Memory B cell (primary cell): ENCODE results near the gene MRAS.
"Not testable (repeated sequence)": the region's sequence is repeated elsewhere in the genome, so short reads cannot be mapped to it uniquely, and the experiment has no call there.

Experiments used
- ATAC-seq: fragments of 150-1000 bp; cut with Tn5 transposase; 2 replicates; pipeline ENCODE4 v1.10.0; 2021; ENCODE audit warnings: low read depth, mild to moderate bottlenecking, moderate library complexity
- DNase-seq, 2 donors: peaks; one replicate each; pipeline ENCODE4 v3.0.0; 2022; ENCODE audit warnings: low spot score in 2 of 2
- H3K27ac Mint-ChIP-seq: one replicate; pipeline ENCODE4 v1.8.0; 2022; ENCODE audit warnings: mild to moderate bottlenecking, moderate library complexity, mixed read lengths
- H3K27me3 Mint-ChIP-seq: one replicate; pipeline ENCODE4 v1.8.0; 2022; ENCODE audit warnings: mixed read lengths
- H3K36me3 Mint-ChIP-seq: one replicate; pipeline ENCODE4 v1.8.0; 2022; ENCODE audit warnings: mild to moderate bottlenecking, mixed read lengths
- H3K4me1 Mint-ChIP-seq: one replicate; pipeline ENCODE4 v1.8.0; 2022; ENCODE audit warnings: mixed read lengths
- H3K4me3 Mint-ChIP-seq: one replicate; pipeline ENCODE4 v1.8.0; 2022; ENCODE audit warnings: mild to moderate bottlenecking, moderate library complexity, mixed read lengths
- H3K9me3 Mint-ChIP-seq: one replicate; pipeline ENCODE4 v1.8.0; 2022; ENCODE audit warnings: mixed read lengths

Gene MRAS

DNA sequence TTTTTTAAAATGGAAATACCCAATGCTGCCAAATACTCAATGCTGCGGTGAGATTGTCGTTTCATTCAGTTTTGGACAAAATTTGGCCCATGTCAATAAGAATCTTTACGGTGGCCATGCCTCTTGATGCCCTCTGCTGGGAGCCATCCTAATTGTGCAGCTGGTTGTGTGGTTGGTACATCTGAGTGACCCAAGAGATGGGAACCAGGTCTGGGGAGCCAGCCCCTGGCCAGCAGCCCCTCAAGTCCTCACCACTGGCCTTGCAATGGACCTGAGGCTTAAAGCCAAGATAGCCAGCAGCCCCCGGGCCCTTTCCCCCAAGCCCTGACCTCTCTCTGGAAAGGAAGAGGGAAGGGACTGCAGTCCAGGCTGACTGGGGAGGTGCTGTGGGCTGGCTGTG is 49.6 kb downstream of the MRAS start:
- Mint-ChIP-seq H3K36me3 (no peaks in the 10 kb centered on the region), H3K27ac (no peak overlapping the region), H3K9me3 (no peaks in the 10 kb centered on the region), H3K4me1 (no peaks in the 10 kb centered on the region), H3K4me3 (no peak overlapping the region), H3K27me3 (peaks cover 15% of the 10 kb centered on the region)
- DNase-seq, result no peak
- no peak for ATAC-seq

DNA sequence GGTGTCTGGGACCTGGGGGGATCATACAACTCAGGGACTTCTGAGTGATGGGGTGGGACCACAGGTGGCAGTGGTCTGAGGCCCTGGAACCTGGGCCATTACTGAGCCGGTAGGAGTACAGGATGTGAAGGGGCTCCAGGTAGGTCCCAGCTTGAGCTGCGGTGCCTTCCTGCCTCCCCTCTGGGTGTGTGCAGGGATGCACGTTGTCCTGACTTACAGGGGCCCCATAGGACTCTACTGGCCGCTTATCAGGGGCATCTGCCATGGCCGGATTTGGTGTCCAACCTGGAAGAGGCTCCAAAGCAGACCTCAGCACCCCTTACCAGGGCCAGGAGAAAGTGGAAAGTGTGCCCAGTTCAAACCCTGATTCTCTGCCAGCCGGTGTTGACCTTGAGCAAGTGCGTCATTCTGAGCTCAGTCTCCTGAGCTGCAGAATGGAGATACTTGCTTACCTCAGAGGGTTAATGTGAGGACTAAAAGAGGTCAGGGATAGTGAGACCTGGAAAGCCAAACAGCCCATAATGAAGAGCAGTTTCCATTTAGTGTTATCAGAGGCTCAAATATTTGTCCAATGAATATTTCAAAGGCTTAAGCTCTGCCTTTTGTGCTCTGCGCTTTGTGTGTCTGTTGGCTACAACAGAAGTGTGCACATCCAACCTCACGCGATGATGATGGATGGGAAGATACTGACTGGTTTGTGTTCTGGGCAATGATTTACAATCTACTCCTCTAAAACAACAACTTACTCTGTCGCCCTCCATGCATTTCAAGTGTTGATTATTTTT is 50.6 kb downstream of the MRAS start:
- no peak for DNase-seq
- H3K9me3 Mint-ChIP-seq, result no peaks in the 10 kb centered on the region
- H3K4me1 Mint-ChIP-seq, result no peaks in the 10 kb centered on the region
- no peak overlapping the region for H3K27ac Mint-ChIP-seq
- no peak for ATAC-seq
- H3K4me3 Mint-ChIP-seq, result no peak overlapping the region
- no peaks in the 10 kb centered on the region for H3K36me3 Mint-ChIP-seq
- peaks cover 15% of the 10 kb centered on the region for H3K27me3 Mint-ChIP-seq

DNA sequence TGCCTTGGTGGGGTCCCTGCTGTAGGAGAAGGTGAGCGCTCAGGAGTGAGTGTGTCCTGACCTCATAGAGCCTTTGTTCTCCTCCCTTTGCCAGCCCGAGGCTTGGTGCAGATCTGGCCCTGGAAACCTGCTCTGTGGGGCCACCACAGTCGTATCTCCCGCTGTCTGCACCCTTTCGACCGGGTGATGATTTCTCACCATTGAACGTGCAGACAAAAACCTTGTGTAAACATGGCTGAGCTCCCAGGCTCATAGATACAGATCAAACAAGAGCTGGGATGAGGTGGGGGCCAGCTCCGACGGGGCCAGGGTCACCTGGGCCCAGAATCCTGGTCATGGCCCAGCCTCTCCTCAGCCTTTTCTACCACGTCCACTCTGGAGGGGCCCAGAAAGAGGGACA is 51.4 kb downstream of the MRAS start:
- no peak overlapping the region for H3K4me3 Mint-ChIP-seq
- no peak overlapping the region for H3K27ac Mint-ChIP-seq
- no peaks in the 10 kb centered on the region for H3K36me3 Mint-ChIP-seq
- no peaks in the 10 kb centered on the region for H3K4me1 Mint-ChIP-seq
- peaks cover 16% of the 10 kb centered on the region for H3K27me3 Mint-ChIP-seq
- no peak for DNase-seq
- ATAC-seq, result no peak
- H3K9me3 Mint-ChIP-seq, result no peaks in the 10 kb centered on the region

DNA sequence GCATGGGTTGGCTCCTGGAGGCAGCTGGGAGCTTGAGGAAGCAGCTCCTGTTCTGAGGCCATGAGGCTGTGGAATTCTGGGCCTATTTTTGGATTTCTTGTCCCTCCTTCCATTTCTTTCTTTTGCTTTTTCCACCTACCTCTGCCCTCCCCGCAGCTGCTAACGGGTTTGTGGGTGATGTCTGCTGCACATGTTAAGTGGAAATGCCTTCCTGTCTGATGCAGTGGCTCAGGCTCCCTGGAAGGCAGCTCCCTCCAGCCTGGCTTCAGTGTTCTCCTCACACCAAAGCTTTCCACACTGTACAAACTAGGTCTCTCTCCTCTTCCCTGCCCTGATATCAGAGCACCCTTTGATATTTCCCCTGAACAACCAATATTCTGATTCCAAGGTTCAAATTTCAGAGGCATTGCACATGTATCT is 52.3 kb downstream of the MRAS start:
- no peak for ATAC-seq
- no peaks in the 10 kb centered on the region for H3K4me1 Mint-ChIP-seq
- no peak overlapping the region for H3K4me3 Mint-ChIP-seq
- H3K27ac Mint-ChIP-seq, result no peak overlapping the region
- no peak for DNase-seq
- peaks cover 12% of the 10 kb centered on the region for H3K27me3 Mint-ChIP-seq
- H3K9me3 Mint-ChIP-seq, result no peaks in the 10 kb centered on the region
- H3K36me3 Mint-ChIP-seq, result no peaks in the 10 kb centered on the region

DNA sequence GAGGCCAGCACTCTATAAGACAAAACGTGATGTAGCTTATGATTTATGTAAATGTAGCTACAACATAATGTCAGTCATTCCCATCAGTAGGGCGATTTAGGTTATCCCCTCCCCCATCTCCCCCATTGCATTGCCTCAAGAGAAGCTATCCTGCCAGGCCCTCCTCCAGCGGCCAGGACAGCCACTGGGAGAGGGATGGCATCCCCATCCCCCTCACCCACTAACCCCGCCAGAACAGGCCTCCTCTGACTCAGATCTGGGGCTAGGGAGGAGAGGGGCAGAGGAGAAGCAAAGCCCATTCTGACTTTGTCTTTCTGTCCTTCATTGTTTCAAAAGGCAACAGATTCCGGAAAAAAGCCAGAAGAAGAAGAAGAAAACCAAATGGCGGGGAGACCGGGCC is 53.5 kb downstream of the MRAS start:
- no peaks in the 10 kb centered on the region for H3K9me3 Mint-ChIP-seq
- H3K4me1 Mint-ChIP-seq, result no peaks in the 10 kb centered on the region
- H3K27ac Mint-ChIP-seq, result no peak overlapping the region
- peaks cover 10% of the 10 kb centered on the region for H3K27me3 Mint-ChIP-seq
- DNase-seq, result no peak
- ATAC-seq, result no peak
- H3K36me3 Mint-ChIP-seq, result no peaks in the 10 kb centered on the region
- no peak overlapping the region for H3K4me3 Mint-ChIP-seq

DNA sequence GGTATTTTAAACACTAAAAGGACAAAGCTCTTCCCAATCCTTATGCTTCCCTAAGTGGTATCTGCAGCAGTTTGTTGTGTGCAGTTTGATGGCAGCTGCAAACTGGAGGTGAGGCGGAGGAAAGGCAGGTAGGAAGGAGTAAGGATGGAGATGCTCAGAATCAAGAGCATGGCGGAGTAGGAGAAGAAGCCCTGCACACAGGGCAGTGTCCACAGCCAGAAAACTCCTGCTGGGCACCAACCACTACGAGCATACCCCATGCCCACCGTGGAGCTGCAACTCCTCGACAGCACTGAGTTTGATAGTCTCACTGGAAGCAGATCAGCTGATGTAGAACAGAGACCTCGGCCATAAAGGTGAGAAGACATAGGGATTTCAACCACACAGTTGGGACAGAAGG is 55.7 kb downstream of the MRAS start:
- Mint-ChIP-seq H3K27ac (no peak overlapping the region), H3K4me3 (no peak overlapping the region), H3K27me3 (peaks cover 16% of the 10 kb centered on the region), H3K36me3 (no peaks in the 10 kb centered on the region), H3K9me3 (no peaks in the 10 kb centered on the region), H3K4me1 (no peaks in the 10 kb centered on the region)
- no peak for ATAC-seq
- DNase-seq, result no peak

DNA sequence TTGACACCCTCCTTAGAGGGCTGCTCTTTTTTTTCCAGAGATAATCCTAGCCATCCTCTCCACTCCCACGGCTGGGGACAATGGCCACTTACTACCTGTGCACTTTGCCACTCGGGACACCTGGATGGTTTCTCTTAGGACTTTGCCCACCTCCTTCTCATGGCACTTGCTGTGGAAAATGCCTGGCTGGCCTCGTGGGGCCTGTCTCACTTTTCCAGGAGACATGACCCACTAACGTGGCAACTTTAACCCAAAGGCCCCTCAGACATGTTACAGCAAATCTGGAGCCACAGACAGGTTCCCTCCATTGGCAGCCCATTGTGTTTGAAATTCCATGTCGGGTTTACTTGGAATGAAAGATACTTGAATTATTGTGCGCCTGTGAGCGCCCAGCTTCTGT is 56.6 kb downstream of the MRAS start:
- peaks cover 16% of the 10 kb centered on the region for H3K27me3 Mint-ChIP-seq
- no peak for DNase-seq
- H3K36me3 Mint-ChIP-seq, result no peaks in the 10 kb centered on the region
- no peak overlapping the region for H3K4me3 Mint-ChIP-seq
- no peak for ATAC-seq
- no peaks in the 10 kb centered on the region for H3K4me1 Mint-ChIP-seq
- H3K9me3 Mint-ChIP-seq, result no peaks in the 10 kb centered on the region
- no peak overlapping the region for H3K27ac Mint-ChIP-seq

DNA sequence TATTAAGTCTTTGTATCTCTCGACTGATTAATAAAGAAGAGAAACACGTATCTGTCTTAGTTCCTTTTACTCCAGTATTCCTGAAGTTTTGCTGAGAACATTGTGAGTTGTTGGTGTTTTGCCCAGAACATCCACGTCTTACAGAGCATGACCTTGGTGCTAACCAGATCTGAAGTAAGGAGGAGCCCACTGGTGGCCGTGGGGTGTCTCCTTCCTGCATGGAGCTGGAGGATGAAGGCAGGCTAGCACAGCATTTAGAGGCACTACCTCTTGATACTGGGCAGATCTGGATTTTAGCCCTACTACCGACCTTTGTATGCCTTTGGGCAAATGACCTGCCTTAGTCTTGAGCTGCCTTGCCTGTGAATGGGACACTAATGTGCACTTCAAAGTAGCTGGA is 57.1 kb downstream of the MRAS start:
- H3K27me3 Mint-ChIP-seq, result peaks cover 16% of the 10 kb centered on the region
- ATAC-seq (no peak), DNase-seq (no peak)
- no peaks in the 10 kb centered on the region for H3K9me3 Mint-ChIP-seq
- no peaks in the 10 kb centered on the region for H3K36me3 Mint-ChIP-seq
- H3K4me3 Mint-ChIP-seq, result no peak overlapping the region
- no peaks in the 10 kb centered on the region for H3K4me1 Mint-ChIP-seq
- no peak overlapping the region for H3K27ac Mint-ChIP-seq

DNA sequence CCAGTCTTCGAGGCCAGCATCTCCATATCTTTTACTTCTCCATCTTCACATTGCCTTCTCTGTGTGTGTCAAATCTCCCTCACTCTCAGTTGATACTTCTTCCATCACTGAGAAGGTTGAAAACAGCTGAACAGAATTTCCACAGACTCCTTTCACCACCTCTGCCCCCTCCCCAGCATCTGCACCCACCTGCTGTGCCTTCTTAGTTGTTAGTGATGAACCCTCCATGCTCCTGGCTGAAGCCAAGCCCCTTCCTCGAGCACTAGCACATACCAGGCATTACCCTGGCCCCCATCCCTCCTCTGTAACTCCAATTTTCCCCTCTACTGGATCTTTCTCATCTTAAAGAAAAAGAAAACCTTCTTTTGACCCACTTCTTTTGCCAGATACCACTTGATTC is 58.2 kb downstream of the MRAS start:
- Mint-ChIP-seq H3K4me1 (no peaks in the 10 kb centered on the region), H3K4me3 (no peak overlapping the region), H3K9me3 (no peaks in the 10 kb centered on the region), H3K27me3 (peaks cover 15% of the 10 kb centered on the region), H3K36me3 (no peaks in the 10 kb centered on the region), H3K27ac (no peak overlapping the region)
- DNase-seq (no peak), ATAC-seq (no peak)

DNA sequence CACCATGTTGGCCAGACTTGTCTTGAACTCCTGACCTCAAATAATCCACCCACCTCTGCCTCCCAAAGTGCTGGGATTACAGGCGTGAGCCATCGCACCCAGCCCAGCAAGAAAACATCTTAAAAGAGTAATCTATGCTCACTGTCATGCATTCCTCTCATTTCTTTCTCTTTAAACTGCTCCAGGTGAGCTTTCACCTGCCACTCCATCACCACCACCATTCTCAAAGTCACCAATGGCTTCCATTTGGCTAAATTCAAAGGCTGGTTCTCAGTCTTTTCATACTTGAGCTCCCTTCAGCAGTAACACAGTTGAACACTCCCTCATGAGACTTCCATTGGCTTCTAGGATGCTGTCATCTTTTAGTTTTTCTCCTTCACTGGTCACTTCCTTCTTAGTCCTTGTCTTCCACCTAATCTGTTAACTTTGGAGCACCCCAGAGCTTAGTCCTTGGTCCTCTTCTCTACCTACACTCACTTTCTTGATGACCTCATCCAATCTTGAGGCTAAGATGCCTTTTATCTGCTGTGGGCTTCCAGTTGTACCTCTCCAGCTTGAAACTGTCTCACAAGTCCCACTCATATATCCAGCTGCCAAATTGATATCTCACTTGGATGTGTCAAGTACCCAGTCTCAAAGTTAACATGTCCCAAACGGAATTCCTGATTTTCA is 59.0 kb downstream of the MRAS start:
- Mint-ChIP-seq H3K27ac (no peak overlapping the region), H3K4me3 (no peak overlapping the region), H3K4me1 (no peaks in the 10 kb centered on the region), H3K27me3 (peaks cover 18% of the 10 kb centered on the region), H3K36me3 (no peaks in the 10 kb centered on the region), H3K9me3 (no peaks in the 10 kb centered on the region)
- ATAC-seq (no peak), DNase-seq (no peak)

DNA sequence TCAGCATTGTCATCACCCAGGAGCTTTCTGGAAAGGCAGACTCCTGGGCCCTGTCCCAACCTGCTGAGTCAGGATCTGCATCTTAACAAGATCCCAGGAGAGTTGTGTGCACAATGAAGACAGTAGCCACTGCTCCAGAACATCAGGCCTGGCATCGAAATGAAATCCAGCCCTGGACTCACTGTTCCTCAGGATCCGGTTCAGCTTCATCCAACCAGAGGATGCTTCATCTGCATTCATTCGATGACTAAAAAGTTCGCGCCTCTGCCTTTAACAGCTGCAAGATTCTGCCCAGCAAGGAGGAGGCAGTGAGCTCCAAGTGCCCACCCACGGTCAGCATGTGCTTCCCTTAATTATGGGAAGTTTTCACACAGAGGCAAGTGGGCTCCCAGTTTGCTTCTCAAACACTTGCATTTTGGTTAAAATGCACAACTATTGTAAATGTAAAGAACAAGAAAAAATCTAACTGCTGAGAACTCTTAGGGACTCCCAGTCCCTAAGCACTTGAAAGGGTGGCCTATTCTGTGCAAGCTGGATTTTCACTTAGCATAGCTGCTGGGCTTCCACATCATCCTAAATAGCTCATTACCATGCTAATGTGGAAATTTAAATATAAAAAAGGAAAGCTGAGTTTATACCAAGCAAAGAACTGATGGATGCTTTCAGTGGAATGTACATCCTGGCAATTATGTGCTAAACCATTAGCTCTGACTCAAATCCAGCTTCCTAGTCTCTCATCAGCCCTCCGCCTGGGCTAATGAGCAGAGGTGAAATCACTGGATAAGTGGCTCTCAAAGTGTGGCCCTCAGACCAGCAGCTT is 60.6 kb downstream of the MRAS start:
- Mint-ChIP-seq H3K4me3 (no peak overlapping the region), H3K4me1 (no peaks in the 10 kb centered on the region), H3K36me3 (no peaks in the 10 kb centered on the region), H3K27me3 (peaks cover 18% of the 10 kb centered on the region), H3K9me3 (no peaks in the 10 kb centered on the region), H3K27ac (no peak overlapping the region)
- no peak for DNase-seq
- ATAC-seq, result no peak

DNA sequence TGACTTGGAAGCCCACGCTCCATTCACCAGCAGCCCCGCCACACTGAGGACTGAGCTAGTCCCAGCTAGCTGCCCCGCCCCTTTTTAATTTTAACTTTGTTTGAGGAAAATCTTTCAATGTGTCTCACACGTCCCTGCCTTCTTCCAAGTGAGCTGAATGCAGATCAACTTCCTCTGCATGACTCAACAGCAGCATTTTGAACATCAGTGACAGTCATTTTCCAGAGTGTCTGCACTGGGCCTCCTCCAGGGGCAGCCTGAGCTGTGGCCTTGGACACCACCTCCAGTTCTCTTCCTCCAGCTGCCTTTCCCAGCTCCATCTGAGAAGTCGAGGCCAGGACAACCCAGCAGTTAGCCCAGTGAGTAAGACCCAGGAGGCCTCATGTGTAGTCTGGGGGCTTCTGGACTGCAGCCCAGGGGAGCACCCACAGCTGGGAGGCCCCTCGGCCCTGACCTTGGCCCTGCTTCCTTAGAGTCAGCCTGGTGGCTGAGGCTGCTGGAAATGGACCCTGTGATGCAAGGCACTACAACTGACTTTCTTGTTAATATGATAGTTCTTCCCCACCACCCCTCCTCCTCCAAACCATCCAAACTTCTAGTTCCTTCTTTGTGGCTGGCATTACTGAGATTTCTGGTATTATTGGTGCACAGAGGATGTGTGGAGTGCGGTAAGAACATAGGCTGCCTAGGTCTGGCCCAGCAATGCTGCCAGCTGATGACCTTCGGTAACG is 64.6 kb downstream of the MRAS start:
- no peaks in the 10 kb centered on the region for H3K9me3 Mint-ChIP-seq
- no peak overlapping the region for H3K4me3 Mint-ChIP-seq
- H3K27ac Mint-ChIP-seq, result no peak overlapping the region
- DNase-seq (no peak), ATAC-seq (no peak)
- no peaks in the 10 kb centered on the region for H3K36me3 Mint-ChIP-seq
- no peaks in the 10 kb centered on the region for H3K4me1 Mint-ChIP-seq
- H3K27me3 Mint-ChIP-seq, result peaks cover 9% of the 10 kb centered on the region

DNA sequence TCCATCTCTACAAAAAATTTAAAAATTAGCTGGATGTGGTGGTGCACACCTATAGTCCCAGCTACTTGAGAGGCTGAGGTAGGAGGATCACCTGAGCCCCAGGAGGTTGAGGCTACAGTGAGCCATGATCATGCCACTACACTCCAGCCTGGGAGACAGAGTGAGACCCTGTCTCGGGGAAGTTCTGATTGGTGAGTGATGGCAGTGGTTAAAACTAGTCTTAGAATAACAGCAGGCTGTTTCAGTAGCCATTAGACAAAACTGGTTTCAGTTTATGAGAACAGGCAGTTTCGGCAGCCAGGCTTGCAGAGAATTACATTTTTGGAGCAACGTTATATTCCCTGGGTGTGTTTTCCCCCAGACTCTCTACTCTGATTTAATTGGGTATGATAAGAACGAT is 67.9 kb downstream of the MRAS start:
- not testable (repeated sequence) for H3K36me3 Mint-ChIP-seq, H3K4me3 Mint-ChIP-seq

DNA sequence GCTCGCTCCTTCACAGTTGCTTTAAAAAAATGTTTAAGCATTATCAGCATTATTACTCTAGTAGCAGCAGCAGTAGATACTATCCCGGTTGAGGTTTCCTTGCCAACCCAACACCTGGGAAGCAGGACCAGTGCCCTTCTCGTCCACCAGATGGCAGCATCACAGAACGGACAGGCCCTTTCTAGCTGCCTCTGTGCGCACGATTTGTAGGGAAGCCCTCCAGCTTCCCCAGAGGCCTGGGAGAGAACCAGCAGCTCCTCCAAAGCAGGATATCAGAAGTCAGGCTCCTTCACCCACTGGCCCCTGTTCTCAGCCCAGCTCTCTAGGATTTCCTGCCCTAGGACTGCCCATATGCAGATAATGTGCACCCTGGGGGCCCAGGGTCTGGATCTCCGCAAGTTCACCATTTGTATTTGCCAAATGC is 69.2 kb downstream of the MRAS start:
- H3K27ac Mint-ChIP-seq, result no peak overlapping the region
- ATAC-seq (peak; percentile 56), DNase-seq (peak; percentile 36 to 44)
- peaks cover 8% of the 10 kb centered on the region for H3K27me3 Mint-ChIP-seq
- peaks cover 2% of the 10 kb centered on the region for H3K36me3 Mint-ChIP-seq
- no peak overlapping the region for H3K4me3 Mint-ChIP-seq
- H3K9me3 Mint-ChIP-seq, result peaks cover 1% of the 10 kb centered on the region
- no peaks in the 10 kb centered on the region for H3K4me1 Mint-ChIP-seq

More for the DNA sequence above, 67.9 kb downstream of the MRAS start:
- not testable (repeated sequence) for H3K9me3 Mint-ChIP-seq, DNase-seq, ATAC-seq, H3K4me1 Mint-ChIP-seq, H3K27ac Mint-ChIP-seq
- H3K27me3 Mint-ChIP-seq, result peaks cover 11% of the 10 kb centered on the region
